Bone marrow (tissue), 2 donors: ENCODE data around the gene TXK.

ENCODE experiments used
- DNase-seq, 2 donors: peaks; one replicate each; lab custom pipeline; 2025; lab: John Stamatoyannopoulos, UW

The TXK gene

DNA sequence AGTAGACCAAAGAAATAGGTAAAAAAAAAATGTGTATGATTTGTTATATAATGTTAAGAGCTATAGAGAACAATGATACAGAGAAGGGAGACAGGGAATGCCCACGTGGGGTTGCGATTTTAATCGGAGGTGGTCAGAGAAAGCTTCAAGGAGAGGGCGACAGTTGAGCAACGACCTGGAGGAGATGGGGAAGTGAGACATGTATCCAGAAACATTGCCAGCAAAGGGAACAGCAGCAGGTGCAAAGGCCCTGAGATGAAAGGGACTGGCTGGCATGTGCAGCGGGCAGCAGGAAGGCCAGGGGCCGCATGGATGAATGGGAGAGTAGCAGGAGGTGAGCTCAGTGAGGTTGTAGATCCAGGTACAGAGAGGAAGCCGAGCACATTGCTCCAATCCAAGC is 84.6 kb downstream of the TXK start:
- no peak for DNase-seq

GRCh38 chr4:48047896-48048295 is 86.2 kb downstream of the TXK start:
- DNase-seq, result no peak

DNA sequence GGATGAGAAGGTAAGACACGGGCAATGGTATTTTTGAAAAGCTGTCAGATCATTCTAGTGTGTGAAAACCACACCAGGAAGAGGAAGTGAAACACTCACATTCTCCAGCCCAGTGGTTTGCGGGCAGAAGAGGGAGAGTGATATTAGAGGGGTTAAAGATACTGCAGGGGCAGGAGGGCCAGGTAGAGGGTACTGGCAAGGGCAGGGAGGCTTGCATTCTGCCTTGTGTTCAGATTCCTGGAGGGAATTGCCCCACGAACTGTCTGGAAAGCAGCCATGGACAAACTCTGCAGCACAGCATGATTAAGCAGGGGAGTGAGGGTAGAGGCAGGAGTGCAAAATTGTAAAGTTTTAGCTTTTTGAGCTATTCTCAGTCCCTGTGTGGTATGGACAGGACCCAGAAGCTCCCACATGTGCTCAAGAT is 86.6 kb downstream of the TXK start:
- DNase-seq, result peak; percentile 25 to 40

- DNase-seq, result no peak
Measured at GRCh38 chr4:48046059-48046458, 88.0 kb downstream of the TXK start.

DNA sequence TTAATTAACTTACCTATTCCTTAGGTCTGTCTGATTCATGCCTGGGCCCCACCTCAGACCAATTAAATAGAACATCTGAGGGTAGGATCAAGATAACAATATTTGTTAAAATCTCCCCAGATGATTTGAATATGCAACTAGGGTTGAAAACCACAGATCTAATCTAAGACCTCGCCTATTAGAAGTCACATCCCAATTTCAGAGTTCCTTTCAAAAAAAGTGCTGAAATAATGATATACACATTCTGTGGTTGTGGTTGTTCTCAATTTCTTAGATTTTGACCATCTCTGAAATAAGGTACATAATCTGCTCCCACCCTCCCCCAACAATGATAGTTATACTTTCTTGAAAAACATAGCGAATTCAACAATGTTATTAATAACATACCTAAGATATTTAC is 89.8 kb downstream of the TXK start:
- no peak for DNase-seq

- no peak for DNase-seq
Measured at GRCh38 chr4:48043504-48043903, 90.5 kb downstream of the TXK start.

GRCh38 chr4:48042979-48043461 is 91.0 kb downstream of the TXK start:
- DNase-seq, result no peak

- DNase-seq, result no peak
Measured at GRCh38 chr4:48041535-48042137, 92.4 kb downstream of the TXK start.

DNA sequence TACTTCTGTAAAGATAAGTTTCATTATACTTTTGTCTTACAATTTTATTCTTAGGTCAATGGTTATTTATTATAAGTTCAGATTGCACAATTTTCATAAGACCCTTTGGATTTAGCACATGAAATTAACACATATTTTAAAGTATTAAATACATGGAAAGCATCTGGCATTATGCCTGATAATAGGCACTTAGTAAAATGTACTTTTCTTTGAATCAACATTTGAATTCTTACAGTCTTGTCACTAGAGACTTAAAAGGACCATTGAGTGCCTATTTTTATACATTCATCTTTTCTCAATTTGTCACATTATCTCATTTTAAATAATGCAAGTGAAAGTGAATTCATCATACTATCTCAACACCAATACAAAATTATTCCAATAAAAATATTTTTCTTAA is 94.5 kb downstream of the TXK start:
- no peak for DNase-seq

DNA sequence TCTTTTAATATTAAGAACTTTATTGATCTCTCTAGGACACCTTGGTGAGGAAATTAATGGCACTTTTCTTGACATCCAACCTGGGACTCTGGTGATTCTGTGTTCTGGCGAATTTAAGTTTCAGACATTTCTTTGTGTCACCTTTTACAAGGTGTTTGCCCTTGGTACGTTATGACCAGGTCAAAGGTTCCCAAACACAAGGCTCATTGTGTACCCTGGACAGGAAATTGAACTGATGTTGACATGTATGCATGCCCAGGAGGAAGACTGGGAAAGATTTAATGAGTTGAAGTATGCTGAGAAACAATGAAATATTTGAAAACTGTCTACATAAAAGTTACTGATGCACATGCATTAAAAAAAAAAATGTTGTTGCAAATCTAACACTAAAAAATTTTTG is 95.4 kb downstream of the TXK start:
- DNase-seq, result no peak

DNA sequence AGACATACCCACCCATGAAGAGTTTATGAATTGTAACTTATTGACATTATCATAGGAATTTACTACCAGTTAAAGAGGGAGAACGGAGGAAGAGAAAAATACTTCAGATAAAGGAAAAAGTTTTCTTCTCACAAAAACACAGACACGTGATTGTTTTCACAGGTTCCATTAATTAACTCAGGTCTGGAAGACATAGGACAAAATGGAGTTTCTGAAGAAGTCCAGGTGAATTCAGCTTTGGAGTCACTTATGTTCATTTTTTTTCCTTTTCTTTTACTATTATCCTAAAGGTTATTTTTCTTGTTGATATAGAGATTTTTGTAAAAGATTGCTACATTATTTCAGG is 97.0 kb downstream of the TXK start:
- DNase-seq, result no peak

DNA sequence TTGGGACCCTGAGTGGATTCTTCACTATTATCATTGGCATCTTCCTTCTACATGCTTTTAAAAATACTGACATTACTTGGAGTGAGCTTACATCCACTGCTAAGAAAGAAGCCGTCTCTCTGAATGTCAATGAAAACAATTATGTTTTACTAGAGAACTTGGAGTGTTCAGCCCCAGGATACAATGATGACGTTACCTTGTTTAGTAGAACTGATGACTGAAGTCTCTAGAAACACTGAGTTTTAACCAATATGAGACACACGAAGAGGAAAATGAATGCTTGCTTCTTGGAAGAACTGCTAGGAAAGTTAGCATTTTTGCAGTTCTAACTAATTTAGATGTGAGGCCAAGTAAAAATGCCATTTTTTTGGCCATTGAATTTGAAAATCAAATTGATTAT is 98.1 kb downstream of the TXK start:
- DNase-seq, result no peak

GRCh38 chr4:48033825-48034413 is 100.1 kb downstream of the TXK start:
- DNase-seq, result peak in 1 of 2 donors; percentile 38

DNA sequence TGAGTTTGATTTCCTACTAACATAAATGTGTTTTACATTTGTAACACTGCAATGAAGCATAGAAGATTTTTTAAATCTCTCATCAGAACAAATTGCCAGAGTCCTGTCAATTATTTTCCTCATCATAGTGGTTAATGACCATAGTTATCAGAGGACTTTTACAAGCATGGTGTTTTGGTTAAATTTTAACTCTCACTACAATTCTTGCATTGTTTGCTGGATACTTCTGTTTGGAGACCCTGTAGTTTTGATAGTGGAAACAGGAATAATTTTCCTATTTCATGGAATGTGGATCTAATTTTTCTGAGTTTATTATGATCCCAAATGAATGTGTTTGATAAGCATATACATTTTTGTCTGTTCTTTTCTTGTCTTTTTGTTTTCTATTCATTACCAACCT is 100.6 kb downstream of the TXK start:
- DNase-seq, result no peak

DNA sequence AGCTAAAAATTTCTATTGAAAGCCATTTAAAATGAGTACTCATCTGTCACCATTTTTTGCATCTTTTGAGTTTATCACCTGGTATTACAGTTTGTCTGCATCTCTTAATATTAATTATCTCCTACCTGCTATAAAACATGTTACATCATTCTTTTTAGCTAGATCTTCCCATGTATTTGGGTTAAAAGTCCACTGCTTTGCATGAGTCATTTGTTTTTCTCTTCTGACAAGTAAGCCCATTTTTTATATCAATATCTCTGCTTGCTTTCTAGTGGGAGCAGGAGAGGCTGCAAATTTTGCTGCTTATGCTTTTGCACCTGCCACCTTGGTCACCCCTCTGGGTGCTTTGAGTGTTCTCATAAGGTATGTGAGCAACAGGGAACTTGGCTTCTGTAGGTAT is 101.3 kb downstream of the TXK start:
- no peak for DNase-seq

- no peak for DNase-seq
Measured at GRCh38 chr4:48031802-48032525, 102.1 kb downstream of the TXK start.

DNA sequence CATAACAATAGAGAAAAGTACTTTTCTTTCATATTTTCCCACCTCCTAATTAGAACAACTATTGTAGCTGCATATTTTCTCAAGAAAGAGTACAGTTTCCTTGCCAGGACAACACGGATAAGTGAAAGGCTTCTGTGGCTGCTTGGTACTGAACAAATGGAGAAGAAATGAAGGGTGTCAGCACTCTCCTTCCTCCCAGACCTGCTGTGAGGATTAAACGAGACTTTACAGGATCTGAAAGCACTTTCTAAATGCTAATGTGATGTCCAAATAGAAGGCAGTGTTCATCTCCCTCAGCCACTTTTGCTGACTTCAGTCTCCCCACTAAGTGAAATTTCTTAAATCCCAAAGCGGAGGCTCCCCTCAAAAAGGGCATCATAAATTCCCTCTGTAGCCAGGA is 103.6 kb downstream of the TXK start:
- DNase-seq, result no peak

GRCh38 chr4:48028696-48029095 is 105.4 kb downstream of the TXK start:
- DNase-seq, result no peak

- no peak for DNase-seq
Measured at GRCh38 chr4:48027653-48028052, 106.4 kb downstream of the TXK start.

DNA sequence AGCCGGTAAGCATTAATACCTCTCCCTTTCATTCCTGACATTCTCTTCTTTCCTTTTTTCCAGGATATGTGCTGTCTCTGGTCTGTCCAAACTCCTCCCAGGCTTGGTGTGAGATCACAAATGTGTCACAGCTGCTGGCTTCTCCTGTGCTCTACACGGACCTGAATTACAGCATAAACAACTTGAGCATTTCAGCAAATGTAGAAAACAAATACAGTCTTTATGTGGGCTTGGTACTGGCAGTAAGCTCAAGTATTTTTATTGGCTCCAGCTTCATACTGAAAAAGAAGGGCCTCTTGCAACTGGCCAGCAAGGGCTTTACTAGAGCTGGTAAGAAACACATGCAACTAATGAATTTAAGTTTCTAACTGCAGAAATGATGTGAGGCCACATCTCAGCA is 109.0 kb downstream of the TXK start:
- no peak for DNase-seq

DNA sequence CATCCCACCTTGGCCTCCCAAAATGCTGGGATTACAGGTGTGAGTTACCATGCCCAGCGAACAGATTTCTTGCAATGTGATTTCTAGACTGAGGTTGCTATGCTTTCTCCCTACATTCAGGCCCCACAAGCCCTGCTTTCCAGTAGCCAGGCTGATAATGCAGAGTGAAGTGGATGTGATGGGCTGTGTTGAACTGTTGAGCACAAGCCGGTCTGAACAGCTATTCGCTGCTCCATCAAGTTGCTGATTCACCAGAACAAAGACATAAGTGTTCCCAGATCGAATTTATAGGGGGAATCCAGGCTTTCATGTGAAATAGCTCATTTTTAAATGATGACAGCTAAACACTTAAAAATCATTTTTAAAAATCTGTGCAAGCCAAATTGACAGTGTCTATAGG is 109.5 kb downstream of the TXK start:
- no peak for DNase-seq

DNA sequence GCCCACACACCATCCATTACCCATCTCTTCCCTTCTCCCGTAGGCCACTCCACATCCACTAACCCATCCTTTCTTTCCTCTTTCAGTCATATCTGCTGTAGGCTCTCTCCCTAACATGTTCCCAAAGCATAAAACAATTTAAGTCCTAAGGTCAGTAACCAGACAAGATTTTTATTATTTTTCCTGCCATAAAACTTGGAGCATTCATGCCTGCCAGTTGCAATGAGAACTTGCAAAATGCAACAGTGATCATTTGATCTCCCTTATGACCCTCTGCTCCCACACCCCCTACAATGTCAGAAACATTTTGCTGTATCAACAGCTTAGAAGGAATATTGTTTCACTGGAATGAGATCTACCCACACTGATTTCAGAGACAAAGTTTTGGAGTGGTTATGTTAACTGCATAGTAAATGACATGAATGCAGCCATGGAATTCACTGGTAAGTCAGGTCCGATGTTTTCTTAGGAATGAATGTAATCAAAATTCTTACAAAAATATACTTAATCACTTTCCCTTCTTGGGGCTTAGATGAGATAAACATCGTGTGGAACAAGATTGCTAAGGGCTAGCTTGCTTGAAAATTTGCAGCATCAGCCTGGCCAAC is 111.8 kb downstream of the TXK start:
- no peak for DNase-seq

- no peak for DNase-seq
Measured at GRCh38 chr4:48021100-48021499, 113.0 kb downstream of the TXK start.
